GM23338 (cell line): ENCODE measurements around the gene CD99L2. TPM values are rescaled to one million over a fixed set of nuclear protein-coding genes. Genes with fewer than 3 reads are reported as not detected.

Source experiments
- ATAC-seq: fragments of 200-7000 bp; cut with Tn5 transposase; 3 replicates; pipeline ENCODE4 v1.9.1; 2020
- DNase-seq: peaks from one replicate; pipeline ENCODE4 v3.0.0-alpha.2; 2015; ENCODE audit warnings: low spot score
- H2AFZ ChIP-seq: fragments of 200-600 bp; sonication (generic); 2 replicates; pipeline ENCODE4 v1.8.0; 2016; ENCODE audit warnings: antibody characterized with exemption, mild to moderate bottlenecking, moderate library complexity
- H3F3A ChIP-seq: fragments of 200-600 bp; sonication (generic); replicated peaks from 2 replicates; pipeline ENCODE4 v1.8.0; 2017; ENCODE audit warnings: antibody characterized with exemption, mixed run types, low read depth
- H3K27ac ChIP-seq: fragments of 200-600 bp; sonication (generic); 2 replicates; pipeline ENCODE4 v1.6.1; 2016; ENCODE audit warnings: low read depth
- H3K27me3 ChIP-seq: fragments of 200-600 bp; sonication (generic); 2 replicates; pipeline ENCODE4 v1.8.0; 2016; ENCODE audit warnings: mild to moderate bottlenecking, mixed run types, moderate library complexity; ENCODE audit not compliant: insufficient read depth
- H3K36me3 ChIP-seq: fragments of 200-600 bp; sonication (generic); 2 replicates; pipeline ENCODE4 v1.8.0; 2016; ENCODE audit warnings: mild to moderate bottlenecking; ENCODE audit not compliant: insufficient read depth
- H3K4me1 ChIP-seq: fragments of 200-600 bp; sonication (generic); 2 replicates; pipeline ENCODE4 v1.8.0; 2016; ENCODE audit warnings: mild to moderate bottlenecking, moderate library complexity; ENCODE audit not compliant: insufficient read depth
- H3K4me2 ChIP-seq: fragments of 200-600 bp; sonication (generic); 2 replicates; pipeline ENCODE4 v1.7.1; 2017; ENCODE audit warnings: mixed run types
- H3K4me3 ChIP-seq: fragments of 200-600 bp; sonication (generic); 2 replicates; pipeline ENCODE4 v1.6.1; 2016; ENCODE audit warnings: mixed run types
- H3K79me2 ChIP-seq: fragments of 200-600 bp; sonication (generic); replicated peaks from 2 replicates; pipeline ENCODE4 v1.8.0; 2017; ENCODE audit warnings: mild to moderate bottlenecking; ENCODE audit not compliant: insufficient read depth
- H3K9me2 ChIP-seq: fragments of 200-600 bp; sonication (generic); 2 replicates; pipeline ENCODE4 v1.8.0; 2017; ENCODE audit not compliant: insufficient read depth
- H4K20me1 ChIP-seq: fragments of 200-600 bp; sonication (generic); replicated peaks from 2 replicates; pipeline ENCODE4 v1.8.0; 2017; ENCODE audit warnings: mild to moderate bottlenecking; ENCODE audit not compliant: insufficient read depth
- H3K27ac Mint-ChIP-seq: 2 replicates; pipeline ENCODE4 v1.8.0; 2020; ENCODE audit warnings: inconsistent platforms, mild to moderate bottlenecking, moderate library complexity, mixed read lengths
- H3K27me3 Mint-ChIP-seq: 3 replicates; pipeline ENCODE4 v1.8.0; 2022; ENCODE audit warnings: low read depth, mild to moderate bottlenecking, moderate library complexity, mixed read lengths, inconsistent platforms; ENCODE audit not compliant: insufficient read depth, poor library complexity
- H3K36me3 Mint-ChIP-seq: 3 replicates; pipeline ENCODE4 v1.8.0; 2021; ENCODE audit warnings: low read depth, mild to moderate bottlenecking, inconsistent platforms, moderate library complexity, mixed read lengths
- H3K4me1 Mint-ChIP-seq: 3 replicates; pipeline ENCODE4 v1.8.0; 2020; ENCODE audit warnings: mild to moderate bottlenecking, inconsistent platforms, mixed read lengths
- H3K4me3 Mint-ChIP-seq: 3 replicates; pipeline ENCODE4 v1.8.0; 2021; ENCODE audit warnings: moderate library complexity, mild to moderate bottlenecking, inconsistent platforms, mixed read lengths
- H3K9me3 Mint-ChIP-seq: 3 replicates; pipeline ENCODE4 v1.8.0; 2020; ENCODE audit warnings: moderate library complexity, mild to moderate bottlenecking, inconsistent platforms, mixed read lengths
- CREB1 ChIP-seq: fragments of 250-450 bp; sonication (Bioruptor Pico); IDR thresholded peaks from 2 replicates; pipeline ENCODE4 v1.5.0; 2020; ENCODE audit warnings: low read depth, mild to moderate bottlenecking, moderate library complexity
- CTCF ChIP-seq, 2 experiments: fragments of 200-600 bp in 1 of 2; sonication (generic) in 1 of 2; conservative IDR thresholded peaks; 2 replicates each; pipeline versions ENCODE4 v1.5.1 to v1.6.1; 2016 to 2017; ENCODE audit warnings: antibody characterized with exemption in 2 of 2, low read depth in 2 of 2, mild to moderate bottlenecking in 2 of 2, moderate library complexity in 1 of 2
- ETS1 ChIP-seq: IDR thresholded peaks from 2 replicates; pipeline ENCODE4 v1.6.1; 2016; ENCODE audit warnings: antibody characterized with exemption
- EZH2 ChIP-seq: fragments of 200-600 bp; sonication (generic); IDR thresholded peaks from one replicate; pipeline ENCODE4 v1.8.0; 2017; ENCODE audit warnings: antibody characterized with exemption, mild to moderate bottlenecking, low read depth; ENCODE audit not compliant: unreplicated experiment
- EZH2phosphoT487 ChIP-seq: fragments of 200-600 bp; sonication (generic); IDR thresholded peaks from one replicate; pipeline ENCODE4 v1.8.1; 2018; ENCODE audit warnings: antibody characterized with exemption; ENCODE audit not compliant: unreplicated experiment
- JUNB ChIP-seq: IDR thresholded peaks from one replicate; pipeline ENCODE4 v1.6.1; 2016; ENCODE audit warnings: antibody characterized with exemption; ENCODE audit not compliant: unreplicated experiment
- NANOG ChIP-seq: IDR thresholded peaks from 2 replicates; pipeline ENCODE4 v1.6.1; 2016; ENCODE audit warnings: antibody characterized with exemption, borderline replicate concordance
- POLR2AphosphoS5 ChIP-seq: IDR thresholded peaks from 2 replicates; pipeline ENCODE4 v1.6.1; 2016; ENCODE audit warnings: antibody characterized with exemption, low read depth
- REST ChIP-seq: IDR thresholded peaks from one replicate; pipeline ENCODE4 v1.6.1; 2018; ENCODE audit warnings: antibody characterized with exemption; ENCODE audit not compliant: unreplicated experiment
- STAT1 ChIP-seq: IDR thresholded peaks from one replicate; pipeline ENCODE4 v1.6.1; 2016; ENCODE audit warnings: antibody characterized with exemption; ENCODE audit not compliant: unreplicated experiment
- ZNF114 ChIP-seq: fragments of 250-450 bp; sonication (Bioruptor Pico); IDR thresholded peaks from 2 replicates; pipeline ENCODE4 v1.5.0; 2020; ENCODE audit warnings: mild to moderate bottlenecking, moderate library complexity
- ZNF331 ChIP-seq: fragments of 250-450 bp; sonication (Bioruptor Pico); IDR thresholded peaks from 2 replicates; pipeline ENCODE4 v1.5.0; 2020; ENCODE audit warnings: low read depth, mild to moderate bottlenecking, moderate library complexity
- ZNF462 ChIP-seq: fragments of 250-450 bp; sonication (Bioruptor Pico); IDR thresholded peaks from 2 replicates; pipeline ENCODE4 v1.5.0; 2020; ENCODE audit warnings: mild to moderate bottlenecking, moderate library complexity
- polyA plus RNA-seq: library from polyadenylated mRNA; unstranded; fragments of >200 nt; fragmentation: Nextera tagmentation; extraction: Ambion mirVana; gene quantifications from 2 replicates; pipeline ENCODE4 v1.2.1, GENCODE V29; 2016
- total RNA-seq: library from RNA; depleted of rRNA; stranded (reverse); fragments of >200 nt; shearing (Covaris generic); gene quantifications from 2 replicates; pipeline ENCODE4 v1.2.3, GENCODE V29; 2014

CD99L2 gene
- total and polyA plus RNA-seq, 2 experiments from 2014 or later: 2.6 to 6.4 TPM

GRCh38 chrX:150929058-150929457, 30.6 kb upstream of the CD99L2 start:
- Histone ChIP-seq H3F3A (no peaks in the 10 kb centered on the region), H3K4me1 (peaks cover 17% of the 10 kb centered on the region), H2AFZ (no peak overlapping the region), H3K4me3 (no peak overlapping the region), H3K36me3 (no peaks in the 10 kb centered on the region), H3K27ac (no peak overlapping the region), H3K4me2 (no peak overlapping the region), H3K27me3 (no peaks in the 10 kb centered on the region), H3K79me2 (no peaks in the 10 kb centered on the region), H4K20me1 (no peaks in the 10 kb centered on the region), H3K9me2 (no peaks in the 10 kb centered on the region)
- Mint-ChIP-seq H3K27me3 (no peaks in the 10 kb centered on the region), H3K9me3 (0 out of 3 replicates have a peak, but pooled peaks cover under 1% of the 10 kb centered on the region), H3K36me3 (peaks cover 1% of the 10 kb centered on the region; the same call in 1 of the 3 replicates), H3K4me1 (peaks cover 20% of the 10 kb centered on the region), H3K27ac (no peak overlapping the region), H3K4me3 (no peak overlapping the region)
- ATAC-seq: no peak
- no peak for DNase-seq
- TF ChIP-seq CREB1 (no peak), STAT1 (no peak), ZNF331 (CRISPR knock-in tag) (no peak), ZNF114 (no peak), REST (no peak), ZNF462 (CRISPR knock-in tag) (no peak), ETS1 (no peak), NANOG (no peak), POLR2AphosphoS5 (no peak), CTCF (conservative IDR thresholded peaks at IDR 0.05; ENCODE audit: low read depth in 2 of 2) (no peak), JUNB (no peak), EZH2phosphoT487 (no peak), EZH2 (no peak)
